NCI-H69 (cell line): ENCODE measurements around the gene TMEM132C.

Source experiments
- DNase-seq: peaks from one replicate; lab custom pipeline; 2025; lab: John Stamatoyannopoulos, UW

TMEM132C gene

GRCh38 chr12:128288357-128288756, 21.4 kb downstream of the TMEM132C start:
- no peak for DNase-seq

GRCh38 chr12:128288896-128289295, 21.9 kb downstream of the TMEM132C start:
- no peak for DNase-seq

- DNase-seq = peak; percentile 8
Measured at GRCh38 chr12:128290938-128291337, 24.0 kb downstream of the TMEM132C start.

GRCh38 chr12:128298091-128298748, 31.2 kb downstream of the TMEM132C start:
- peak; percentile 74 for DNase-seq

- no peak for DNase-seq
Measured at GRCh38 chr12:128305336-128305892, 38.4 kb downstream of the TMEM132C start.

GRCh38 chr12:128307791-128308190, 40.8 kb downstream of the TMEM132C start:
- DNase-seq = no peak

- DNase-seq = no peak
Measured at GRCh38 chr12:128312661-128313060, 45.7 kb downstream of the TMEM132C start.

- peak; percentile 35 for DNase-seq
Measured at GRCh38 chr12:128313931-128314330, 47.0 kb downstream of the TMEM132C start.

GRCh38 chr12:128314611-128315010, 47.6 kb downstream of the TMEM132C start:
- DNase-seq = peak; percentile 30

GRCh38 chr12:128316078-128316477, 49.1 kb downstream of the TMEM132C start:
- DNase-seq = peak; percentile 50

GRCh38 chr12:128316973-128317526, 50.1 kb downstream of the TMEM132C start:
- DNase-seq = peak; percentile 98

GRCh38 chr12:128318341-128318740, 51.4 kb downstream of the TMEM132C start:
- peak; percentile 100 for DNase-seq

- no peak for DNase-seq
Measured at GRCh38 chr12:128318946-128319345, 52.0 kb downstream of the TMEM132C start.

GRCh38 chr12:128322341-128322740, 55.4 kb downstream of the TMEM132C start:
- DNase-seq = no peak

GRCh38 chr12:128323145-128323920, 56.4 kb downstream of the TMEM132C start:
- no peak for DNase-seq

GRCh38 chr12:128325646-128326045, 58.7 kb downstream of the TMEM132C start:
- no peak for DNase-seq

- peak; percentile 79 for DNase-seq
Measured at GRCh38 chr12:128326406-128326805, 59.4 kb downstream of the TMEM132C start.

- no peak for DNase-seq
Measured at GRCh38 chr12:128328961-128329360, 62.0 kb downstream of the TMEM132C start.

GRCh38 chr12:128336204-128337070, 69.5 kb downstream of the TMEM132C start:
- DNase-seq = peak; percentile 74

- DNase-seq = no peak
Measured at GRCh38 chr12:128337071-128337345, 70.0 kb downstream of the TMEM132C start.

- DNase-seq = peak; percentile 86
Measured at GRCh38 chr12:128337431-128338170, 70.6 kb downstream of the TMEM132C start.
